Activated CD8-positive, alpha-beta memory T cell treated with anti-CD3 and anti-CD28 coated beads, Interleukin-2, amount 50 U/mL, for 4 hours (primary cell): Measurements from ENCODE around the gene HNRNPK.

Experiments
- DNase-seq: peaks from one replicate; pipeline ENCODE4 v3.0.0-alpha.2; 2020

Gene HNRNPK

GRCh38 chr9:83932011-83932410, 48.0 kb downstream of the HNRNPK start:
- DNase-seq, result no peak

GRCh38 chr9:83930881-83931280, 49.1 kb downstream of the HNRNPK start:
- no peak for DNase-seq

DNA sequence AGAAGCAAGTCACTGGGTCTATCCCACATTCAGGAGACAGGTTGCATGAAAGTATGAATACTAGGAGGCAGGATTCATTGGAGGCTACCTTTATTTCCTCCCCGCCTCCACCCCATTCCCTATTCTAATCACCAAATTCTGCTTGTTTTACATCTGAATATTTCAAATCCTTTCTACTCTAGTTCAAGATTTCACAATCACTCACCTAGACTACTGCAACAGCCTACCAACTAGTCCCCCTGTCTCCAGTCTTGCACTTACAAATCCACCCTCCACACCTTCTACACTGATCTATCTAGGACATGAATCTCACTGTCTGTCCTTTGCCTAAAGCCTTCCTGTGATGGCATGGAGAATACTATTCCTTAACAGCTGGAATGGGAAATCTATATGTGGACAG, 52.4 kb downstream of the HNRNPK start:
- DNase-seq, result no peak

- DNase-seq, result peak; percentile 96
Measured at GRCh38 chr9:83920927-83921707, 58.9 kb downstream of the HNRNPK start, which contains the start of gene KIF27. KIF27 (minus strand) TSS chr9:83921432; CDS start chr9:83915591, 5,841 bp downstream.

- DNase-seq, result no peak
Measured at GRCh38 chr9:83920469-83920926, 59.5 kb downstream of the HNRNPK start.

DNA sequence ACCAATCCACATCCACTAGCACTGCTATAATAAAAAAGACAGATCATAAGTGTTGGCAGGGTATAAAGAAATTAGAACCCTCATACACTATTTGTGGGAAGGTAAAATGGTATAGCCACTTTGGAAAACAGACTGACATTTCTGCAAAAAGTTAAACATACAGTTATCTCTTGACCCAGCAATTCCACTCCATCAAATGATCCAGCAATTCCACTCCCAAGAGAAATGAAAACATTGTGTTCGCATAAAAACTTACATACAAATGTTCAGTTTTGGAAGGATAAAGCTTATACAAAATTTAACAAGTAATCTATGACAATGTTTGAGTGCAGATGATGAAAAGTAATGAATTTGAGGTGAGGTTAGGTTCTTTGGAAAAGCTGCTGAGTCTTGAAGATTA, 60.9 kb downstream of the HNRNPK start:
- no peak for DNase-seq
